HFF-Myc (cell line): ENCODE data around the gene EDEM3.
"Not testable (repeated sequence)": the region's sequence is repeated elsewhere in the genome, so short reads cannot be mapped to it uniquely, and the experiment has no call there.

Experiments used
- DNase-seq: peaks from one replicate; pipeline ENCODE4 v3.0.0-alpha.2; 2011; ENCODE audit warnings: low read depth; ENCODE audit errors: extremely low read depth
- H3K4me3 ChIP-seq: replicated peaks from 2 replicates; pipeline ENCODE4 v1.5.1; 2011; ENCODE audit warnings: low read depth, mild to moderate bottlenecking, control low read depth, low read length
- TF ChIP-seq, protein P1 (sequence below): IDR thresholded peaks from 2 replicates; pipeline ENCODE4 v1.5.1; 2012; ENCODE audit warnings: mild to moderate bottlenecking, low read depth, low read length, control low read depth; ENCODE audit errors: missing control alignments

Gene EDEM3

GRCh38 chr1:184682956-184683355 is 71.7 kb downstream of the EDEM3 start:
- no peak for DNase-seq
- TF ChIP-seq, protein P1, sequence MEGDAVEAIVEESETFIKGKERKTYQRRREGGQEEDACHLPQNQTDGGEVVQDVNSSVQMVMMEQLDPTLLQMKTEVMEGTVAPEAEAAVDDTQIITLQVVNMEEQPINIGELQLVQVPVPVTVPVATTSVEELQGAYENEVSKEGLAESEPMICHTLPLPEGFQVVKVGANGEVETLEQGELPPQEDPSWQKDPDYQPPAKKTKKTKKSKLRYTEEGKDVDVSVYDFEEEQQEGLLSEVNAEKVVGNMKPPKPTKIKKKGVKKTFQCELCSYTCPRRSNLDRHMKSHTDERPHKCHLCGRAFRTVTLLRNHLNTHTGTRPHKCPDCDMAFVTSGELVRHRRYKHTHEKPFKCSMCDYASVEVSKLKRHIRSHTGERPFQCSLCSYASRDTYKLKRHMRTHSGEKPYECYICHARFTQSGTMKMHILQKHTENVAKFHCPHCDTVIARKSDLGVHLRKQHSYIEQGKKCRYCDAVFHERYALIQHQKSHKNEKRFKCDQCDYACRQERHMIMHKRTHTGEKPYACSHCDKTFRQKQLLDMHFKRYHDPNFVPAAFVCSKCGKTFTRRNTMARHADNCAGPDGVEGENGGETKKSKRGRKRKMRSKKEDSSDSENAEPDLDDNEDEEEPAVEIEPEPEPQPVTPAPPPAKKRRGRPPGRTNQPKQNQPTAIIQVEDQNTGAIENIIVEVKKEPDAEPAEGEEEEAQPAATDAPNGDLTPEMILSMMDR, result no peak
- H3K4me3 ChIP-seq, result no peak overlapping the region

DNA sequence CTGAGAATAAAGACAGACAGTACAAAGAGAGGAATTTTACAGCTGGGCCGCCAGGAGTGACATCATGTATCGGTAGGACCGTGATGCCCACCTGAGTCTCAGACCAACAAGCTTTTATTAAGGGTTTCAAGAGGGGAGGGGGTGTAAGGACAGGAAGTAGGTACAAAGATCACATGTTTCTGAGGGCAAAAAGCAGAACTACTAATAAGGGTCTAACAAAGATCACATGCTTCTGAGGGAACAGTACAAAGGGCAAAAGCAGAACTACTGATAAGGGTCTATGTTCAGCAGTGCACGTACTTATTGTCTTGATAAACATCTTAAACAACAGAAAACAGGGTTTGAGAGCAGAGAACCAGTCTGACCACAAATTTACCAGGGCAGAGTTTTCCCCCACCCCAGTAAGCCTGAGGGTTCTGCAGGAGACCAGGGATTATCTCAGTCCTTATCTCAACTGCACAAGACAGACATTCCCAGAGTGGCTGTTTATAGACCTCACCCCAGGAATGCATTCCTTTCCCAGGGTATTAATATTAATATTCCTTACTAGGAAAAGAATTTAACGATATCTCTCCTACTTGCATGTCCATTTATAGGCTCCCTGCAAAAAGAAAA is 73.9 kb downstream of the EDEM3 start:
- DNase-seq, H3K4me3 ChIP-seq: not testable (repeated sequence)

- not testable (repeated sequence) for DNase-seq
Observed at GRCh38 chr1:184679472-184679871, 75.2 kb downstream of the EDEM3 start.

GRCh38 chr1:184677344-184677743 is 77.3 kb downstream of the EDEM3 start:
- no peak overlapping the region for H3K4me3 ChIP-seq
- TF ChIP-seq, protein P1, result no peak
- no peak for DNase-seq

More at GRCh38 chr1:184679472-184679871, 75.2 kb downstream of the EDEM3 start:
- H3K4me3 ChIP-seq, result not testable (repeated sequence)

DNA sequence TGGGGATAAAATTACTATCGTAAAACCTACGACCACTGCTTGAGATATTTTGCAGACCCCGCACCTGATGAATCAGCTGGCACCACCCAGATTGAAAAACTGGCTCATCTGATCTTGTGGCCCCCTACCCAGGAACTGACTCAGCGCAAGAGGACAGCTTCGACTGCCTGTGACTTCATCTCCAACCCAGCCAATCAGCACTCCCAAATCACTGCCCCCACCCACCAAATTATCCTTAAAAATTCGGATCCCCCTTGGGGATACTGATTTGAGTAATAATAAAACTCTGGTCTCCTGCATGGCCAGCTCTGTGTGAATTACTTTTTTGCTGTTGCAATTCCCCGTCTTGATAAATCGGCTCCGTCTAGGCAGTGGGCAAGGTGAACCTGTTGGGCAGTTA is 81.4 kb downstream of the EDEM3 start:
- no peak overlapping the region for H3K4me3 ChIP-seq
- DNase-seq, result no peak
- TF ChIP-seq, protein P1, result no peak

DNA sequence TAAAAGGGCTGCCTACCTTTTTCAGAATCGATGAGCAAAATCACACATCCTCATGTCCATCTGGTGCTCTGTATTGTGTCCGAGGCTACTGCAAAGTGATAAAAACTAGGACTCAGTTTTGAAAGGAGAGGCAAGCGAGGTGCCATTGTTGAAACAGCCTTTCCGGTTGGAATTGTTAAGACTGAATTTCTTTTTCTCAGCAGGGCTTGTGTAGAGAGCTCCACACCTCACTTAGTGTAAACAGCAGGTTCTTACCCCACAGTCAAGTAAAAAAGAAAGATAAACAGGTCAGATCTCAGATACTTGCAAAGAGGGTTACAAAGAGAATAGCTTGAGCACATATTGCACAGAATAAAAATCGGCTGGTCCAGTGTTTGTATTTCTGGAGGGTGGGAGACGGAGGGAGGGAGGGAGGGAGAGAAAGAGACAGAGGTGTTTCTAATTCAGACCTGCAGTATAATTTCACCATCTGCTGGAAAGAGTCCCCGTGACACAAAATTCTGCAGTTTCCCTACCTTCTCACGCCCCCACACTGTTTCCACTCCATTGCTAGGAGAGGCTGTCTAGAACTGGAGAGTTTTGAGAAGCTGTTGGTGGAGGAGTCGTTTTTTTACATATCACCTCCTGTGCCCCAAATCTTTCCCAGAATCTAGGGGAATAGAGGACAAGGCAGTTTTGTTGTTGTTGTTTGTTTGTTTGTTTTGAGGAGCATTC is 82.5 kb downstream of the EDEM3 start:
- H3K4me3 ChIP-seq, result no peak overlapping the region
- TF ChIP-seq, protein P1, result no peak

DNA sequence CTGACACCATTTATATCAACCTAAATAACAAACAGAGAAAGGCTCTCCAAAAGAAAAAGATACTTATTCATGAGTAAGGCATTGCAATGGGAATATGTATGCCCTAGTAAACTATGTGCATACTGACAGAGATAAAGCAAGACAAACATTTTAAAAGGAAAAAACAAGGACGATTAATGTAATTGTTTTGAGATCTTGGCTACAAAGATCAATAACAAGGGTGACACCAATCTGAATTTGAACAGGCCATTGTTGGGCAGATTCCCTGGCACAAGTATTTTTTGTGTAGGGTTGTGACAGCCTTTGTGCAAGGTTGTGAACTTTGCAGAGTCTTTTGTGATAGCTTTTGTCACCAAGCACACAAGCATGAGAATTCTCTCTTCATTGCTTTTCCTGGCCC is 85.3 kb downstream of the EDEM3 start:
- DNase-seq, result no peak
- H3K4me3 ChIP-seq, result no peak overlapping the region
- TF ChIP-seq, protein P1, result no peak

More for the DNA sequence above, 82.5 kb downstream of the EDEM3 start:
- no peak for DNase-seq

- TF ChIP-seq, protein P1, result no peak
- no peak for DNase-seq
- H3K4me3 ChIP-seq, result no peak overlapping the region
Observed at GRCh38 chr1:184665360-184665759, 89.3 kb downstream of the EDEM3 start.
